IMR-90 (cell line): ENCODE results near the gene FBXL7. TPM values are rescaled to one million over a fixed set of nuclear protein-coding genes. Genes with fewer than 3 reads are reported as not detected.

Experiments
- ATAC-seq: fragments of 200-7000 bp; cut with Tn5 transposase; 2 replicates; pipeline ENCODE4 v1.9.1; 2020; ENCODE audit warnings: low read depth, mild to moderate bottlenecking, moderate library complexity
- BruUV-seq: library from RNA; stranded (reverse); fragments of 400-500 nt; replicated peaks from 2 replicates; lab custom pipeline; 2021; lab: Mats Ljungman, UMichigan
- CTCF ChIA-PET: fragments of 300-600 bp; formaldehyde crosslinking; extraction: SDS; loops from one replicate; lab custom pipeline; 2021; ENCODE audit warnings: antibody characterized with exemption; lab: Yijun Ruan, JAX
- POLR2A ChIA-PET: fragments of 300-600 bp; sonication (Branson Sonifier 250); formaldehyde crosslinking; loops from one replicate; lab custom pipeline; 2022; ENCODE audit warnings: antibody characterized with exemption; ENCODE audit not compliant: unreplicated experiment; lab: Charles Lee
- DNase-seq: peaks from one replicate; pipeline ENCODE4 v3.0.0; 2013
- H2AFZ ChIP-seq: replicated peaks from 2 replicates; pipeline ENCODE3; 2013; ENCODE audit warnings: low read length, mild to moderate bottlenecking; ENCODE audit not compliant: poor library complexity
- H2AK5ac ChIP-seq: 2 replicates; pipeline ENCODE4 v1.6.1; 2013; ENCODE audit warnings: low read depth, low read length, inconsistent platforms
- H2AK9ac ChIP-seq: replicated peaks from 2 replicates; pipeline ENCODE3; 2013; ENCODE audit warnings: mild to moderate bottlenecking, low read depth, low read length, moderate library complexity; ENCODE audit not compliant: poor library complexity
- H2BK120ac ChIP-seq: 2 replicates; pipeline ENCODE4 v1.6.1; 2013; ENCODE audit warnings: low read depth, low read length, inconsistent platforms
- H2BK15ac ChIP-seq: 3 replicates; pipeline ENCODE4 v1.6.1; 2013; ENCODE audit warnings: low read depth, low read length, inconsistent platforms
- H2BK20ac ChIP-seq: 2 replicates; pipeline ENCODE4 v1.6.1; 2013; ENCODE audit warnings: low read depth, mild to moderate bottlenecking, inconsistent platforms, low read length, moderate library complexity
- H2BK5ac ChIP-seq: 2 replicates; pipeline ENCODE4 v1.6.1; 2013; ENCODE audit warnings: mild to moderate bottlenecking, low read depth, low read length, inconsistent platforms; ENCODE audit not compliant: poor library complexity, severe bottlenecking
- H3K14ac ChIP-seq: replicated peaks from 2 replicates; pipeline ENCODE4 v1.6.1; 2013; ENCODE audit warnings: low read depth, low read length, inconsistent platforms
- H3K18ac ChIP-seq: 2 replicates; pipeline ENCODE4 v1.6.1; 2013; ENCODE audit warnings: low read depth, low read length, control low read depth
- H3K23ac ChIP-seq: 2 replicates; pipeline ENCODE4 v1.6.1; 2013; ENCODE audit warnings: low read depth, low read length, inconsistent platforms
- H3K27ac ChIP-seq: 2 replicates; pipeline ENCODE4 v1.5.1; 2013; ENCODE audit warnings: mild to moderate bottlenecking, control low read depth, low read length; ENCODE audit not compliant: insufficient read depth
- H3K27me3 ChIP-seq: 2 replicates; pipeline ENCODE4 v1.6.1; 2013; ENCODE audit warnings: low read length; ENCODE audit not compliant: control insufficient read depth, insufficient read depth
- H3K36me3 ChIP-seq: 2 replicates; pipeline ENCODE4 v1.6.1; 2013; ENCODE audit warnings: low read length, mixed read lengths; ENCODE audit not compliant: control insufficient read depth, insufficient read depth
- H3K4ac ChIP-seq: 2 replicates; pipeline ENCODE4 v1.6.1; 2013; ENCODE audit warnings: low read depth, low read length, inconsistent platforms
- H3K4me1 ChIP-seq: 2 replicates; pipeline ENCODE4 v1.6.1; 2013; ENCODE audit warnings: low read length, mixed read lengths; ENCODE audit not compliant: control insufficient read depth, insufficient read depth
- H3K4me2 ChIP-seq: 2 replicates; pipeline ENCODE4 v1.6.1; 2013; ENCODE audit warnings: low read depth, mild to moderate bottlenecking, control low read depth, low read length, moderate library complexity
- H3K4me3 ChIP-seq: 2 replicates; pipeline ENCODE4 v1.5.1; 2013; ENCODE audit warnings: low read depth, mild to moderate bottlenecking, control low read depth, low read length, moderate library complexity; ENCODE audit not compliant: insufficient read depth
- H3K56ac ChIP-seq: 2 replicates; pipeline ENCODE4 v1.6.1; 2013; ENCODE audit warnings: low read length, inconsistent platforms; ENCODE audit not compliant: insufficient read depth; ENCODE audit errors: extremely low read depth
- H3K79me1 ChIP-seq, 2 experiments: 2 replicates each; pipeline ENCODE4 v1.6.1; 2013; ENCODE audit warnings: low read length in 2 of 2, inconsistent platforms in 1 of 2, low read depth in 1 of 2
- H3K9ac ChIP-seq: 2 replicates; pipeline ENCODE4 v1.6.1; 2013; ENCODE audit warnings: low read depth, low read length, control low read depth
- H3K9me1 ChIP-seq: 2 replicates; pipeline ENCODE4 v1.6.1; 2013; ENCODE audit warnings: low read length, inconsistent platforms; ENCODE audit not compliant: insufficient read depth
- H3K9me3 ChIP-seq: 2 replicates; pipeline ENCODE4 v1.6.1; 2013; ENCODE audit warnings: low read length; ENCODE audit not compliant: control insufficient read depth, insufficient read depth
- H4K20me1 ChIP-seq: 2 replicates; pipeline ENCODE4 v1.6.1; 2013; ENCODE audit warnings: low read length, inconsistent platforms; ENCODE audit not compliant: insufficient read depth
- H4K5ac ChIP-seq: 2 replicates; pipeline ENCODE4 v1.6.1; 2013; ENCODE audit warnings: mild to moderate bottlenecking, low read depth, low read length, control low read depth
- H4K8ac ChIP-seq, 2 experiments: 2 replicates each; pipeline ENCODE4 v1.6.1; 2013; ENCODE audit warnings: low read depth in 2 of 2, low read length in 2 of 2, control low read depth in 1 of 2, inconsistent platforms in 1 of 2
- H4K91ac ChIP-seq: 2 replicates; pipeline ENCODE4 v1.6.1; 2013; ENCODE audit warnings: low read depth, low read length, inconsistent platforms; ENCODE audit not compliant: insufficient read depth
- BHLHE40 ChIP-seq: fragments of 150-350 bp; IDR thresholded peaks from 2 replicates; pipeline ENCODE4 v1.6.1; 2016; ENCODE audit warnings: mild to moderate bottlenecking, low read depth, low read length
- CHD1 ChIP-seq: IDR thresholded peaks from 2 replicates; pipeline ENCODE4 v1.6.1; 2012; ENCODE audit warnings: low read depth, low read length, improper control_type of control experiment
- CTCF ChIP-seq: conservative IDR thresholded peaks from 2 replicates; pipeline ENCODE4 v1.5.1; 2012; ENCODE audit warnings: mild to moderate bottlenecking, low read depth, low read length, improper control_type of control experiment
- FOS ChIP-seq: fragments of 150-350 bp; IDR thresholded peaks from 2 replicates; pipeline ENCODE4 v1.6.1; 2016; ENCODE audit warnings: low read depth, low read length
- MAFK ChIP-seq: IDR thresholded peaks from 2 replicates; pipeline ENCODE4 v1.6.1; 2012; ENCODE audit warnings: low read depth, low read length, improper control_type of control experiment
- MXI1 ChIP-seq: IDR thresholded peaks from 2 replicates; pipeline ENCODE4 v1.6.1; 2012; ENCODE audit warnings: low read depth, mild to moderate bottlenecking, low read length, moderate library complexity, borderline replicate concordance
- NFE2L2 ChIP-seq: fragments of 150-350 bp; IDR thresholded peaks from 2 replicates; pipeline ENCODE4 v1.6.1; 2016; ENCODE audit warnings: low read depth, mild to moderate bottlenecking, low read length
- POLR2A ChIP-seq: IDR thresholded peaks from 2 replicates; pipeline ENCODE4 v1.6.1; 2012; ENCODE audit warnings: mild to moderate bottlenecking, low read depth, low read length
- SMC3 ChIP-seq: fragments of 150-350 bp; IDR thresholded peaks from 2 replicates; pipeline ENCODE4 v1.6.1; 2016; ENCODE audit warnings: low read depth, mild to moderate bottlenecking, antibody characterized with exemption, low read length, moderate library complexity
- WGBS, 2 experiments: methylation state at CpG; one replicate each; pipeline versions ENCODE4 v1.1.5 to v1.1.7; 2013; ENCODE audit warnings: missing lambda C conversion rate in 2 of 2; ENCODE audit not compliant: insufficient read length in 1 of 2; ENCODE audit errors: extremely low coverage in 2 of 2; 5-methylcytosine and 5-hydroxymethylcytosine counted together
- dilution Hi-C: fragments of 300-500 bp; cut with HindIII; formaldehyde crosslinking; loops from one replicate; pipeline ENCODE4 v1.14.3; 2018; ENCODE audit warnings: low sequenced_read_pairs; ENCODE audit not compliant: unreplicated experiment
- in situ Hi-C: fragments of 300-500 bp; cut with MboI; formaldehyde crosslinking; loops from 3 replicates; pipeline ENCODE4 v1.14.3; 2019; ENCODE audit warnings: low sequenced_read_pairs, inconsistent platforms, mixed read lengths
- intact Hi-C: fragments of 100-400 bp; cut with micrococcal nuclease; formaldehyde crosslinking; loops from 2 replicates; pipeline ENCODE4 v1.10.0; 2022
- polyA plus RNA-seq, 3 experiments: library from polyadenylated mRNA; depleted of rRNA; stranded (reverse); fragments of >200 nt; gene quantifications; 2 replicates each; pipeline ENCODE4 v1.2.3, GENCODE V29; 2012; ENCODE audit warnings: low replicate concordance in 1 of 3
- total RNA-seq: library from RNA; depleted of rRNA; stranded (reverse); fragments of >200 nt; gene quantifications from 2 replicates; pipeline ENCODE4 v1.2.3, GENCODE V29; 2012
- TF ChIP-seq, protein P1 (sequence below): fragments of 150-350 bp; IDR thresholded peaks from 2 replicates; pipeline ENCODE4 v1.6.1; 2017; ENCODE audit warnings: mild to moderate bottlenecking, antibody characterized with exemption, low read length, low read depth

The FBXL7 gene
- total and polyA plus RNA-seq, 2 of the 4 experiments (the other 2 are of a cell fraction) = 4.1 to 10.2 TPM

DNA sequence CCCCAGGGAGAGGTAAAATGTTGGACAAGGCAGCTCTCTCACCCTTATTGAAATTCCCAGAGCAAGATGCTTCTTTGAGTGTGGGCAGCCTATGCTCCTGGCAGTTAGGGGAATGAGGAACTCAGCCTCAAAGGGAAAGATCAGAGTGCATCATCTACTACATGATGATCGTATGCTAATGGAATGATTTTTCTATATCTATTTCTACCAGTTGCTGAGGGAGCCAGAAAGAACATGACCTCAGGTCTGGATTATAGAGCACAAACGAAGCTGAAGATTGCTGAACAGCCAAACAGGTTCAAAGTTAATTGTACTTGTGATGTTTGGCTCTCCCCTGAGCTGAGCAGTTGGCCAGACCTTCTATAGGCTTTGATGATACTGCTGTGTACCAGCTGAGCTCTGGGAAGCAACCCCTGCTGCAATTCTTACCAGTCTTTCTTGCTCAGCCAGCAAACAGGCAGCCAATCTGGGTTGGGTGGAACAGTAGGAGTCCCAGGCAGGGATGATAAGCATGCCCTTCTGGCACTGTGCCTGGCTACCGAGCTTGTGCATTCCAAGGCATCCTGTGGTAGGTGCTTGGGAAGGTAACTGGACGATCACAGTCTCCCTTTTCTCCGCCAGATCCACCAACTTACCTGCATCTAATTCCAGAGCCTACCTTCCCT is 10.3 kb upstream of the FBXL7 start:
- Histone ChIP-seq H3K18ac (no peak overlapping the region), H3K9me1 (no peaks in the 10 kb centered on the region), H2BK120ac (no peak overlapping the region), H2AFZ (no peak overlapping the region), H2BK20ac (no peak overlapping the region), H3K27ac (no peak overlapping the region), H3K4me1 (no peaks in the 10 kb centered on the region), H4K5ac (no peak overlapping the region), H3K9me3 (no peaks in the 10 kb centered on the region), H4K91ac (no peak overlapping the region), H3K4me2 (no peak overlapping the region), H2AK9ac (no peak overlapping the region), H2BK15ac (no peak overlapping the region), H3K23ac (no peak overlapping the region), H4K8ac (no peak overlapping the region), H3K4me3 (no peak overlapping the region), H3K9ac (no peak overlapping the region), H3K27me3 (peaks cover 31% of the 10 kb centered on the region), H3K14ac (no peak overlapping the region), H2BK5ac (no peak overlapping the region), H3K4ac (no peak overlapping the region), H2AK5ac (no peak overlapping the region), H3K56ac (no peak overlapping the region), H3K36me3 (no peaks in the 10 kb centered on the region), H3K79me1 (no peaks in the 10 kb centered on the region), H4K20me1 (no peaks in the 10 kb centered on the region)
- ChIA-PET CTCF (no interaction called here), POLR2A (no interaction called here)
- dilution Hi-C loops (no loop called here), intact Hi-C loops (no loop called here), in situ Hi-C loops (no loop called here)
- TF ChIP-seq CTCF = no peak
- no peak for TF ChIP-seq MAFK
- no peak for TF ChIP-seq CHD1
- TF ChIP-seq MXI1 = no peak
- no peak for TF ChIP-seq FOS
- TF ChIP-seq, protein P1, sequence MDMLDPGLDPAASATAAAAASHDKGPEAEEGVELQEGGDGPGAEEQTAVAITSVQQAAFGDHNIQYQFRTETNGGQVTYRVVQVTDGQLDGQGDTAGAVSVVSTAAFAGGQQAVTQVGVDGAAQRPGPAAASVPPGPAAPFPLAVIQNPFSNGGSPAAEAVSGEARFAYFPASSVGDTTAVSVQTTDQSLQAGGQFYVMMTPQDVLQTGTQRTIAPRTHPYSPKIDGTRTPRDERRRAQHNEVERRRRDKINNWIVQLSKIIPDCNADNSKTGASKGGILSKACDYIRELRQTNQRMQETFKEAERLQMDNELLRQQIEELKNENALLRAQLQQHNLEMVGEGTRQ = no peak
- TF ChIP-seq POLR2A = no peak
- TF ChIP-seq NFE2L2 = no peak
- TF ChIP-seq BHLHE40 = no peak
- no peak for TF ChIP-seq SMC3
- BruUV-seq = no TSS peak
- WGBS, 2 experiments = 68% methylated on average over 3 of the region's 5 CpGs; no CpG with 5 or more reads in 1 of the 2 experiments
- DNase-seq = no peak
- ATAC-seq = no peak
